PC-3 (cell line): ENCODE results near the gene RGS5. TPM values are rescaled to one million over a fixed set of nuclear protein-coding genes. Genes with fewer than 3 reads are reported as not detected.

Experiments used
- ATAC-seq: fragments of 200-7000 bp; cut with Tn5 transposase; 2 replicates; pipeline ENCODE4 v1.9.1; 2020; ENCODE audit warnings: mild to moderate bottlenecking, moderate library complexity
- BruUV-seq: library from RNA; stranded (reverse); fragments of 400-500 nt; replicated peaks from 2 replicates; lab custom pipeline; 2021; lab: Mats Ljungman, UMichigan
- CTCF ChIA-PET: fragments of 300-600 bp; sonication (Branson Sonifier 250); formaldehyde crosslinking; loops from one replicate; lab custom pipeline; 2022; ENCODE audit warnings: antibody characterized with exemption; lab: Charles Lee
- POLR2A ChIA-PET: fragments of 300-600 bp; sonication (Branson Sonifier 250); formaldehyde crosslinking; loops from one replicate; lab custom pipeline; 2022; ENCODE audit warnings: antibody characterized with exemption; ENCODE audit not compliant: unreplicated experiment; lab: Charles Lee
- DNase-seq: peaks from one replicate; pipeline ENCODE4 v3.0.0-alpha.2; 2015
- H2AFZ ChIP-seq: fragments of 300-600 bp; sonication (generic); 2 replicates; pipeline ENCODE4 v1.6.0; 2016; ENCODE audit warnings: antibody characterized with exemption, low read length
- H3F3A ChIP-seq: fragments of 300-600 bp; sonication (generic); one replicate; pipeline ENCODE4 v1.6.0; 2017; ENCODE audit warnings: antibody characterized with exemption, low read length, control low read depth, mild to moderate bottlenecking; ENCODE audit not compliant: unreplicated experiment
- H3K27ac ChIP-seq: fragments of 300-600 bp; sonication (generic); 2 replicates; pipeline ENCODE4 v1.5.1; 2016; ENCODE audit warnings: mild to moderate bottlenecking, low read length
- H3K27me3 ChIP-seq: fragments of 300-600 bp; sonication (generic); 2 replicates; pipeline ENCODE4 v1.6.1; 2016; ENCODE audit warnings: low read length, mixed read lengths
- H3K36me3 ChIP-seq: fragments of 300-600 bp; sonication (generic); 2 replicates; pipeline ENCODE4 v1.6.1; 2016; ENCODE audit warnings: low read depth, mixed run types, low read length, mixed read lengths
- H3K4me1 ChIP-seq: fragments of 300-600 bp; sonication (generic); 2 replicates; pipeline ENCODE4 v1.5.1; 2016; ENCODE audit warnings: low read length; ENCODE audit not compliant: insufficient read depth
- H3K4me2 ChIP-seq: fragments of 300-600 bp; sonication (generic); 2 replicates; pipeline ENCODE4 v1.6.0; 2016; ENCODE audit warnings: low read length
- H3K4me3 ChIP-seq: fragments of 300-600 bp; sonication (generic); 2 replicates; pipeline ENCODE4 v1.5.1; 2016; ENCODE audit warnings: mild to moderate bottlenecking, low read length, mixed read lengths
- H3K79me2 ChIP-seq: fragments of 300-600 bp; sonication (generic); 2 replicates; pipeline ENCODE4 v1.6.1; 2017; ENCODE audit warnings: low read length, mixed read lengths
- H3K9ac ChIP-seq: fragments of 300-600 bp; sonication (generic); 2 replicates; pipeline ENCODE4 v1.6.0; 2016; ENCODE audit warnings: mild to moderate bottlenecking, low read length
- H3K9me2 ChIP-seq: fragments of 300-600 bp; sonication (generic); replicated peaks from 2 replicates; pipeline ENCODE4 v1.6.1; 2016; ENCODE audit warnings: mixed run types, low read length, mixed read lengths
- H3K9me3 ChIP-seq: fragments of 300-600 bp; sonication (generic); 2 replicates; pipeline ENCODE4 v1.6.1; 2016; ENCODE audit warnings: low read length, mixed read lengths
- H4K20me1 ChIP-seq: fragments of 300-600 bp; sonication (generic); 2 replicates; pipeline ENCODE4 v1.6.1; 2016; ENCODE audit warnings: low read length, mixed read lengths
- EZH2 ChIP-seq: fragments of 300-600 bp; sonication (generic); IDR thresholded peaks from one replicate; pipeline ENCODE4 v1.6.1; 2017; ENCODE audit warnings: antibody characterized with exemption, mild to moderate bottlenecking, low read length; ENCODE audit not compliant: unreplicated experiment
- EZH2phosphoT487 ChIP-seq: fragments of 300-600 bp; sonication (generic); IDR thresholded peaks from 2 replicates; pipeline ENCODE4 v1.6.1; 2018; ENCODE audit warnings: mild to moderate bottlenecking, antibody characterized with exemption, low read length, borderline replicate concordance
- intact Hi-C: fragments of 100-400 bp; cut with micrococcal nuclease; formaldehyde crosslinking; loops from 2 replicates; pipeline ENCODE4 v1.9.0; 2023
- total RNA-seq: library from RNA; depleted of rRNA; stranded (reverse); fragments of >200 nt; gene quantifications from 2 replicates; pipeline ENCODE4 v1.2.3, GENCODE V29; 2014
- TF ChIP-seq, protein P1 (sequence below): fragments of 300-600 bp; sonication (generic); conservative IDR thresholded peaks from 2 replicates; pipeline ENCODE4 v1.5.1; 2017; ENCODE audit warnings: antibody characterized with exemption, low read depth, mild to moderate bottlenecking, low read length

The RGS5 gene
- total RNA-seq, 1 experiment from 2014 or later, result 5.0 TPM

- H3K36me3 ChIP-seq, result no peaks in the 10 kb centered on the region
- no TSS peak for BruUV-seq
- CTCF ChIA-PET, result interaction anchor here (0.6 to 1.0 kb wide), 3 partner anchors 78 to 103 kb away, joined by 3 to 4 read pairs (median 4); partner anchors contain the start of gene RGS4
Measured at GRCh38 chr1:163172596-163172995, 30.1 kb downstream of the RGS5 start.

DNA sequence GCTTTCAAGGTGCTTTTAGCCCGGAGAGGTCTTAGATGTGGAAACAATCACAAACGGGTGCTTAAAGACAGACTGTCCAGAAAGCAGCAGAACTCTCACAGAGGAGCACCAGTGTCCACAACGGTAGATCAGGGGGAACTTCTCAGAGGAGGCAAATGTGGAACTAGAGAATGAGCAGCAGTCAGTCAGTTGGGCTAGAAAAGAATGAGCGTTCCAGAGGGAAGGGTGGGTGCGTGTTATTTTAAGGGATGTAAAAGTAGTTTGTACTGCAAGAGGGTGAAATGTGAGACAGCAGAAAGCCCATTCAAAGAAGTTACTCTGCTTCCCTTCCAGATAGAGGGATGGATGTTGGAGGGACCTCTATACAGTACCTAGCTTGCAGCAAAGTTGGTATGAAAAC is 30.9 kb downstream of the RGS5 start:
- Histone ChIP-seq H3K4me1 (peaks cover 64% of the 10 kb centered on the region), H3K79me2 (no peaks in the 10 kb centered on the region), H3K9ac (peak overlapping the region; percentile 32), H3K36me3 (no peaks in the 10 kb centered on the region), H3F3A (no peaks in the 10 kb centered on the region), H3K27ac (peak overlapping the region; percentile 42), H4K20me1 (no peaks in the 10 kb centered on the region), H3K9me3 (no peaks in the 10 kb centered on the region), H3K4me2 (peak overlapping the region; percentile 62; the same call in 1 of the 2 replicates), H3K4me3 (no peak overlapping the region), H3K27me3 (no peaks in the 10 kb centered on the region), H2AFZ (no peak overlapping the region), H3K9me2 (no peaks in the 10 kb centered on the region)
- no peak for TF ChIP-seq EZH2phosphoT487
- TF ChIP-seq, protein P1, sequence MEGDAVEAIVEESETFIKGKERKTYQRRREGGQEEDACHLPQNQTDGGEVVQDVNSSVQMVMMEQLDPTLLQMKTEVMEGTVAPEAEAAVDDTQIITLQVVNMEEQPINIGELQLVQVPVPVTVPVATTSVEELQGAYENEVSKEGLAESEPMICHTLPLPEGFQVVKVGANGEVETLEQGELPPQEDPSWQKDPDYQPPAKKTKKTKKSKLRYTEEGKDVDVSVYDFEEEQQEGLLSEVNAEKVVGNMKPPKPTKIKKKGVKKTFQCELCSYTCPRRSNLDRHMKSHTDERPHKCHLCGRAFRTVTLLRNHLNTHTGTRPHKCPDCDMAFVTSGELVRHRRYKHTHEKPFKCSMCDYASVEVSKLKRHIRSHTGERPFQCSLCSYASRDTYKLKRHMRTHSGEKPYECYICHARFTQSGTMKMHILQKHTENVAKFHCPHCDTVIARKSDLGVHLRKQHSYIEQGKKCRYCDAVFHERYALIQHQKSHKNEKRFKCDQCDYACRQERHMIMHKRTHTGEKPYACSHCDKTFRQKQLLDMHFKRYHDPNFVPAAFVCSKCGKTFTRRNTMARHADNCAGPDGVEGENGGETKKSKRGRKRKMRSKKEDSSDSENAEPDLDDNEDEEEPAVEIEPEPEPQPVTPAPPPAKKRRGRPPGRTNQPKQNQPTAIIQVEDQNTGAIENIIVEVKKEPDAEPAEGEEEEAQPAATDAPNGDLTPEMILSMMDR, result no peak
- no peak for TF ChIP-seq EZH2
- POLR2A ChIA-PET, result no interaction called here
- ATAC-seq (no peak), DNase-seq (no peak)
- intact Hi-C loops, result loop anchor here (1.0 to 5.0 kb wide), 4 partner anchors 85 to 294 kb away; no protein-coding TSS in a partner anchor
- BruUV-seq, result no TSS peak
- CTCF ChIA-PET, result no interaction called here

More at GRCh38 chr1:163172596-163172995, 30.1 kb downstream of the RGS5 start:
- Histone ChIP-seq H3K79me2 (no peaks in the 10 kb centered on the region), H3K27me3 (no peaks in the 10 kb centered on the region), H3K4me1 (peaks cover 56% of the 10 kb centered on the region), H3K4me2 (peak overlapping the region; percentile 9), H4K20me1 (no peaks in the 10 kb centered on the region), H3K4me3 (no peak overlapping the region), H3K9ac (peak overlapping the region; percentile 32), H3K27ac (peak overlapping the region; percentile 42), H3F3A (no peaks in the 10 kb centered on the region), H3K9me3 (no peaks in the 10 kb centered on the region), H2AFZ (no peak overlapping the region), H3K9me2 (no peaks in the 10 kb centered on the region)
- POLR2A ChIA-PET, result no interaction called here
- ATAC-seq, result no peak; the same call in 1 of the 2 replicates
- TF ChIP-seq EZH2phosphoT487, result no peak
- TF ChIP-seq, protein P1, result no peak
- no peak for TF ChIP-seq EZH2
- DNase-seq, result no peak
- intact Hi-C loops, result loop anchor here (5.0 kb wide), 1 partner anchor 85 kb away; no protein-coding TSS in a partner anchor

DNA sequence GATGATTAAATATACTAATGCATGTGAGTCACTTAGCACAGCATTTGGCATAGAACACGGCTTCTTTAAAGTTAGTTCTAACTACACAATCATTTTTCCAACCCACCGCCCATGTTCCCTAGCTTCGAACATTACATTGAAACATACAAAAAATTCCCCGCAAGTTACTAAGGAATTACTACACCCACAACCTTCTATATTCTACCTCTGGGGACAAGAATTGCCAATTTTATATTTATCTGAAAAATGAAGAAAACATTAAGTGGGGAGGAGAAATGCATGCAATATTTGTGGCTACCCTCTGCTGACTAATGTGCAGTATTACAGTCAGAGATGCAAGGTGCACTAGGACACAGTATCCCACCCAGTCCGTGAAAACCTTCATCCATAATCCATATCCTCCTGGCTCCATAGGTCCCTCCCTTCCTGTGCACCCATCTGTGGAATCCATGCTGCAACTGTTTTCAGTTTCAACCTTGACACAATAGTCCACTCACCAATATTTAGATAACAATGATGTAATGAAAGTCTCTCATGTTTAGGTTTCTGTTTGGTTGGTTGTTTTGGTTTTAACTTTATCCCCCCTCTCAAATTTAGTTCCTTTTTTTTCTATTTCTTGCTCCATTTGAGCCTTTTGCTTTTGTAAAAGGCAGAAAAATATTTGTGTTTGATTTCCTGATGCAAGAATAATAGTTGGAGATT is 31.6 kb downstream of the RGS5 start:
- Histone ChIP-seq H3F3A (no peaks in the 10 kb centered on the region), H3K4me2 (peak overlapping the region; percentile 62), H3K27ac (peak overlapping the region; percentile 42), H2AFZ (peak overlapping the region; percentile 15; the same call in 1 of the 2 replicates), H3K9me3 (no peaks in the 10 kb centered on the region), H3K9ac (peak overlapping the region; percentile 32), H3K79me2 (no peaks in the 10 kb centered on the region), H4K20me1 (no peaks in the 10 kb centered on the region), H3K4me3 (peak overlapping the region; percentile 20; the same call in 1 of the 2 replicates), H3K36me3 (no peaks in the 10 kb centered on the region), H3K9me2 (no peaks in the 10 kb centered on the region), H3K27me3 (no peaks in the 10 kb centered on the region), H3K4me1 (peaks cover 70% of the 10 kb centered on the region)
- no peak for TF ChIP-seq EZH2
- TF ChIP-seq, protein P1, result peak; percentile 84
- peak; percentile 64 for DNase-seq
- CTCF ChIA-PET, result no interaction called here
- BruUV-seq, result no TSS peak
- intact Hi-C loops, result loop anchor here (1.0 to 5.0 kb wide), 4 partner anchors 86 to 293 kb away; no protein-coding TSS in a partner anchor
- POLR2A ChIA-PET, result no interaction called here
- ATAC-seq, result peak; percentile 44
